AG04450 (cell line): ENCODE data around the gene DHX15. TPM values are rescaled to one million over a fixed set of nuclear protein-coding genes. Genes with fewer than 3 reads are reported as not detected.

ENCODE experiments used
- CTCF ChIA-PET: fragments of 300-600, 350-600 bp; formaldehyde crosslinking; extraction: SDS; loops from one replicate; lab custom pipeline; 2022; ENCODE audit warnings: antibody characterized with exemption, inconsistent platforms; lab: Charles Lee
- POLR2A ChIA-PET: fragments of 350-600 bp; formaldehyde crosslinking; extraction: SDS; loops from one replicate; lab custom pipeline; 2021; ENCODE audit warnings: antibody characterized with exemption, inconsistent platforms; lab: Yijun Ruan, JAX
- DNase-seq: peaks from one replicate; pipeline ENCODE4 v3.0.0-alpha.2; 2011; ENCODE audit warnings: low read depth, low spot score
- H3K27ac ChIP-seq: one replicate; pipeline ENCODE4 v1.5.1; 2012; ENCODE audit warnings: low read depth, low read length, control low read depth
- H3K27me3 ChIP-seq: one replicate; pipeline ENCODE4 v1.6.0; 2012; ENCODE audit warnings: low read length; ENCODE audit not compliant: control insufficient read depth, insufficient read depth
- H3K4me3 ChIP-seq: 2 replicates; pipeline ENCODE4 v1.5.1; 2011; ENCODE audit warnings: mild to moderate bottlenecking, low read depth, low read length, control low read depth
- H3K9me3 ChIP-seq: 2 replicates; pipeline ENCODE4 v1.5.1; 2012; ENCODE audit warnings: low read length; ENCODE audit not compliant: control insufficient read depth, insufficient read depth
- CTCF ChIP-seq: IDR thresholded peaks from 2 replicates; pipeline ENCODE4 v1.5.1; 2011; ENCODE audit warnings: low read depth, low read length, control low read depth, inconsistent platforms
- polyA plus RNA-seq: library from polyadenylated mRNA; depleted of rRNA; stranded (reverse); fragments of >200 nt; gene quantifications from 2 replicates; pipeline ENCODE4 v1.2.3, GENCODE V29; 2011; rRNA removed
- small RNA-seq: library from RNA; depleted of rRNA; stranded (forward); fragments of <200 nt; gene quantifications from one replicate; pipeline ENCODE3, GENCODE V24; 2012; ENCODE audit warnings: low read depth; ENCODE audit not compliant: insufficient read length

Gene DHX15
- polyA plus RNA-seq, 1 experiment = 158 TPM

- H3K27ac ChIP-seq = no peak overlapping the region
- CTCF ChIA-PET = interaction anchor here (0.7 to 2.8 kb wide), 17 partner anchors 8 to 655 kb away, joined by 3 to 17 read pairs (median 5); no protein-coding TSS in a partner anchor
- no peak overlapping the region for H3K4me3 ChIP-seq
- no peak for TF ChIP-seq CTCF
- DNase-seq = no peak
- peaks cover 11% of the 10 kb centered on the region for H3K27me3 ChIP-seq
- H3K9me3 ChIP-seq = no peaks in the 10 kb centered on the region
- POLR2A ChIA-PET = no interaction called here
Measured at GRCh38 chr4:24489870-24490269, 94.5 kb downstream of the DHX15 start.

DNA sequence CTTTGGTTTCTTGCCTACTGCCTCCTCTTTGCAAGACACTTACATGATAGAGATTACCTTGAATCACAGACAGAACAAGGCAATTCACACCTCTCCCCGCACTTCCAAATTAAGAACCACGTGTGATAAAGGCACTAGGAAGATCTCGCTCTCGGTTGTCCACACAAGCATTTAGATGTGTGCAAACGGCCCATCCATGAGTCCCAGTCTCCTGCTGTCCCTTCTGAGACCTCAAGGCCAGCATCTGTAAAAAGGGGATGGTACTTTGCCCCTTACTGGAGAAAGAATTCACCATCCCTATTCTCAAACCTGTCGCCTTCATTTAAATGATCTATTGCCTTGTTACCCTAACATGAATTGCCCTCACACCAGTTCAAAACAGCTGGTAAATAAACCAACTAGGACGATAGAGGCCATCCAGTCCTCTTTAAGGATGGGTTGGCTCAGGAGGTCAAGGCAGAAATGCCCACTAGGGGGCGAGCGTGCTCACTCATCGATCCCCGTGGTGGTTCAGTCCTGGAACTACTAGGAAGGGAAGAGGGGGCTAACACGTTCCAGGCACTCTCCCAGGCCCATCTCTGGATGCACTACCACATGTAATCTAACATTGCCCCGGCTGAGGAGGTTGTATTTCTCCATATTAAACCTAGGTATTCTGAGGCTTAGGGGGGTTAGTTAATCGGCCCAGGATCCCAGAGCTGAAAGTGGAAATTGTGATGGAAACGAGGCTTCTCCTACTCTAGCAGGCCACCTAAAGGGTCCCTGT, 95.8 kb downstream of the DHX15 start:
- CTCF ChIA-PET = interaction anchor here (0.5 to 2.8 kb wide), 26 partner anchors 8 to 877 kb away, joined by 3 to 17 read pairs (median 4); no protein-coding TSS in a partner anchor
- TF ChIP-seq CTCF = peak; percentile 85

GRCh38 chr4:24482871-24483270, 101.5 kb downstream of the DHX15 start:
- POLR2A ChIA-PET = no interaction called here
- no peak for DNase-seq
- no peak for TF ChIP-seq CTCF
- Histone ChIP-seq H3K27ac (no peak overlapping the region), H3K9me3 (no peaks in the 10 kb centered on the region), H3K4me3 (no peak overlapping the region), H3K27me3 (peaks cover 3% of the 10 kb centered on the region)
- CTCF ChIA-PET = no interaction called here

More for the DNA sequence above, 95.8 kb downstream of the DHX15 start:
- Histone ChIP-seq H3K9me3 (no peaks in the 10 kb centered on the region), H3K27me3 (peaks cover 7% of the 10 kb centered on the region), H3K4me3 (no peak overlapping the region), H3K27ac (no peak overlapping the region)
- DNase-seq = no peak
- POLR2A ChIA-PET = no interaction called here

GRCh38 chr4:24477919-24478318, 106.4 kb downstream of the DHX15 start:
- peak; percentile 17; the same call in 1 of the 2 replicates for TF ChIP-seq CTCF
- POLR2A ChIA-PET = no interaction called here
- Histone ChIP-seq H3K27ac (peak overlapping the region; percentile 23), H3K27me3 (peaks cover 3% of the 10 kb centered on the region), H3K9me3 (no peaks in the 10 kb centered on the region), H3K4me3 (no peak overlapping the region)
- peak; percentile 76 for DNase-seq
- CTCF ChIA-PET = interaction anchor here (0.8 to 3.7 kb wide), 7 partner anchors 9 to 588 kb away, joined by 3 to 17 read pairs (median 3); partner anchors contain the start of gene PPARGC1A

Small RNAs within 50 kb of the gene (small RNA-seq; reads per million reads assigned to genes)
- gene MIR573 (22.3 reads per million, percentile 80 among the genes with 10 or more reads in this experiment), gene RN7SL16P (not detected)

Other genes starting within 250 kb of the DHX15 start
- 3.8 and 6.7 TPM in 2 replicates for gene SOD3, start 211.0 kb upstream of the DHX15 start, polyA plus RNA-seq